ENCODE data around the gene PRSS38.

PRSS38 gene

DNA sequence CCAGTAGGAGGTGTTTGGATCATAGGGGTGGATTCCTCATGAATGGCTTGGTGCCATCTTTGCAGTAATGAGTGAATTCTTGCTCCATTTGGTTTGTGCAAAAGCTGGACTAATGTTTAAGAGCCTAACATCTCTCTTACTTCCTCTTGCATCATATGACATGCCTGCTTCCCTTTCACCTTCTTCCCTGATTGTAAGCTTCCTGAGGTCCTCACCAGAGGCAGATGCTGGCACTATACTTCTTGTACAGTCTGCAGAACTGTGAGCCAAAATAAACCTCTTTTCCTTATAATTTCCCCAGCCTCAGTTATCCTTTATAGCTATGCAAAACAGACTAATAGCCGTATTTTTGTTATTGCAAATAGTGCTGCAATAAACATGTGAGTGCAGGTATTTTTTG lies 8.1 kb downstream of the PRSS38 start:
- intact Hi-C loops (cut with DNase I; ENCODE audit: low total_unique reads) = no loop called here
- Histone ChIP-seq H3K27me3 (peaks cover 0 to 2% of the 10 kb centered on the region in 2 donors), H3K9me3 (peaks cover 0 to 12% (median 3%) of the 10 kb centered on the region in 3 donors), H3K4me3 (no peak overlapping the region), H3K4me1 (no peaks in the 10 kb centered on the region), H3K36me3 (no peaks in the 10 kb centered on the region), H3K27ac (no peak overlapping the region)
- TF ChIP-seq, protein P1, sequence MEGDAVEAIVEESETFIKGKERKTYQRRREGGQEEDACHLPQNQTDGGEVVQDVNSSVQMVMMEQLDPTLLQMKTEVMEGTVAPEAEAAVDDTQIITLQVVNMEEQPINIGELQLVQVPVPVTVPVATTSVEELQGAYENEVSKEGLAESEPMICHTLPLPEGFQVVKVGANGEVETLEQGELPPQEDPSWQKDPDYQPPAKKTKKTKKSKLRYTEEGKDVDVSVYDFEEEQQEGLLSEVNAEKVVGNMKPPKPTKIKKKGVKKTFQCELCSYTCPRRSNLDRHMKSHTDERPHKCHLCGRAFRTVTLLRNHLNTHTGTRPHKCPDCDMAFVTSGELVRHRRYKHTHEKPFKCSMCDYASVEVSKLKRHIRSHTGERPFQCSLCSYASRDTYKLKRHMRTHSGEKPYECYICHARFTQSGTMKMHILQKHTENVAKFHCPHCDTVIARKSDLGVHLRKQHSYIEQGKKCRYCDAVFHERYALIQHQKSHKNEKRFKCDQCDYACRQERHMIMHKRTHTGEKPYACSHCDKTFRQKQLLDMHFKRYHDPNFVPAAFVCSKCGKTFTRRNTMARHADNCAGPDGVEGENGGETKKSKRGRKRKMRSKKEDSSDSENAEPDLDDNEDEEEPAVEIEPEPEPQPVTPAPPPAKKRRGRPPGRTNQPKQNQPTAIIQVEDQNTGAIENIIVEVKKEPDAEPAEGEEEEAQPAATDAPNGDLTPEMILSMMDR (IDR thresholded peaks at IDR 0.05) = no peak
- no peak for DNase-seq

DNA sequence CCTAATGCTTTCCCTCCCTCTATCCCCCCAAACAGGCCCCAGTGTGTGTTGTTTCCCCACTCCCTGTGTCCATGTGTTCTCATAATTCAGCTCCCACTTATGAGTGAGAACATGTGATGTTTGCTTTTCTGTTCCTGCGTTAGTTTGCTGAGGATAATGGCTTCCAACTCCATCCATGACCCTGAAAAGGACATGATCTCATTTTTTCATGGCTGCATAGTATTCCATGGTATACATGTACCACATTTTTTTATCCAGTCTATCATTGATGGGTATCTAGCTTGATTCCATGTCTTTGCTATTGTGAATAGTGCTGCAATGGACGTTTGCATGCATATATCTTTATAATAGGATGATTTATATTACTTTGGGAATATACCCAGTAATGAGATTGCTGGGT lies 8.7 kb downstream of the PRSS38 start:
- TF ChIP-seq, protein P1 (IDR thresholded peaks at IDR 0.05) = no peak
- peaks cover 0 to 12% (median 8%) of the 10 kb centered on the region in 3 donors for H3K9me3 ChIP-seq
- H3K36me3 ChIP-seq = no peaks in the 10 kb centered on the region
- intact Hi-C loops (cut with DNase I; ENCODE audit: low total_unique reads) = no loop called here
- H3K4me3 ChIP-seq = no peak overlapping the region
- H3K4me1 ChIP-seq = no peaks in the 10 kb centered on the region
- no peak overlapping the region for H3K27ac ChIP-seq
- peaks cover 0 to 3% of the 10 kb centered on the region in 2 donors for H3K27me3 ChIP-seq
- no peak for DNase-seq

- no peak overlapping the region for H3K27ac ChIP-seq
- intact Hi-C loops (cut with DNase I; ENCODE audit: low total_unique reads) = no loop called here
- H3K4me1 ChIP-seq = no peaks in the 10 kb centered on the region
- peaks cover 0 to 3% of the 10 kb centered on the region in 2 donors for H3K27me3 ChIP-seq
- no peaks in the 10 kb centered on the region for H3K36me3 ChIP-seq
- H3K4me3 ChIP-seq = no peak overlapping the region
- TF ChIP-seq, protein P1 (IDR thresholded peaks at IDR 0.05) = no peak
- DNase-seq = no peak
- H3K9me3 ChIP-seq = peaks cover 0 to 12% (median 8%) of the 10 kb centered on the region in 3 donors
Measured at GRCh38 chr1:227828786-227829185, 13.3 kb downstream of the PRSS38 start.

- intact Hi-C loops (cut with DNase I; ENCODE audit: low total_unique reads) = no loop called here
- no peaks in the 10 kb centered on the region for H3K36me3 ChIP-seq
- no peaks in the 10 kb centered on the region for H3K4me1 ChIP-seq
- no peak overlapping the region for H3K4me3 ChIP-seq
- no peak overlapping the region for H3K27ac ChIP-seq
- H3K9me3 ChIP-seq = no peaks in the 10 kb centered on the region
- TF ChIP-seq, protein P1 (IDR thresholded peaks at IDR 0.05) = no peak
- no peak for DNase-seq
- H3K27me3 ChIP-seq = no peaks in the 10 kb centered on the region
Measured at GRCh38 chr1:227838181-227838580, 22.7 kb downstream of the PRSS38 start.

- no peak for DNase-seq
- Histone ChIP-seq H3K4me1 (no peaks in the 10 kb centered on the region), H3K27ac (no peak overlapping the region), H3K4me3 (no peak overlapping the region), H3K9me3 (no peaks in the 10 kb centered on the region), H3K27me3 (no peaks in the 10 kb centered on the region), H3K36me3 (no peaks in the 10 kb centered on the region)
- TF ChIP-seq, protein P1 (IDR thresholded peaks at IDR 0.05) = no peak
- intact Hi-C loops (cut with DNase I; ENCODE audit: low total_unique reads) = no loop called here
Measured at GRCh38 chr1:227841096-227841495, 25.6 kb downstream of the PRSS38 start.
